Body of pancreas (tissue), 4 donors: ENCODE measurements around the gene CYSLTR2. TPM values are rescaled to one million over a fixed set of nuclear protein-coding genes. Genes with fewer than 3 reads are reported as not detected.

ENCODE experiments used
- ATAC-seq: fragments of 150-250 bp; one replicate; pipeline ENCODE4 v1.9.1; 2016
- DNase-seq, 4 donors: peaks; one replicate each; pipeline ENCODE4 v3.0.0-alpha.2; 2019
- H3K27ac ChIP-seq, 4 donors: fragments of 200-600 bp; sonication (generic); 1 replicate in 3 of 4; 2 replicates in 1 of 4; pipeline versions ENCODE4 v1.5.1 to v1.6.1; 2016 to 2019; ENCODE audit warnings: mild to moderate bottlenecking in 1 of 4, mixed read lengths in 1 of 4, moderate library complexity in 1 of 4
- H3K27me3 ChIP-seq, 2 donors: fragments of 200-600 bp; sonication (generic); one replicate each; pipeline ENCODE4 v1.6.0; 2016; ENCODE audit warnings: mild to moderate bottlenecking in 1 of 2
- H3K36me3 ChIP-seq, 2 donors: fragments of 200-600 bp; sonication (generic); replicated peaks in 1 of 2; 2 replicates each; pipeline ENCODE4 v1.5.1; 2016; ENCODE audit warnings: low read depth in 2 of 2; ENCODE audit not compliant: insufficient read depth in 1 of 2
- H3K4me1 ChIP-seq: fragments of 200-600 bp; sonication (generic); one replicate; pipeline ENCODE4 v1.6.0; 2016
- H3K4me3 ChIP-seq, 2 donors: fragments of 200-600 bp; sonication (generic); 1 replicate in 1 of 2; 2 replicates in 1 of 2; pipeline ENCODE4 v1.5.1; 2016 to 2019
- H3K9me3 ChIP-seq, 3 donors: fragments of 200-600 bp; sonication (generic); 1 replicate in 2 of 3; 2 replicates in 1 of 3; pipeline ENCODE4 v1.5.1; 2016
- CTCF ChIP-seq, 7 experiments: fragments of 450-650 bp in 4 of 7; fragments of 200-600 bp in 3 of 7; sonication (generic) in 3 of 7; IDR thresholded peaks; one replicate each; pipeline ENCODE4 v1.5.1; 2016 to 2019; ENCODE audit warnings: antibody characterized with exemption in 7 of 7
- POLR2A ChIP-seq, 3 donors: fragments of 450-650 bp; IDR thresholded peaks; one replicate each; pipeline ENCODE4 v1.6.1; 2016; ENCODE audit warnings: antibody characterized with exemption in 3 of 3, mild to moderate bottlenecking in 2 of 3
- WGBS, 2 donors: methylation state at CpG; one replicate each; pipeline ENCODE4 v1.1.5; 2017; 5-methylcytosine and 5-hydroxymethylcytosine counted together
- intact Hi-C: fragments of 100-400 bp; cut with DNase I; formaldehyde crosslinking; loops from one replicate; pipeline ENCODE4 v1.15.1; 2023
- total RNA-seq, 2 donors: library from RNA; depleted of rRNA; stranded (reverse); fragments of >200 nt; gene quantifications; one replicate each; pipeline ENCODE4 v1.1.0, GENCODE V29; 2016

CYSLTR2 gene
- total RNA-seq, 2 donors from 2014 or later, result 0.52 TPM; not detected in 1

- ATAC-seq, result no peak
Measured at GRCh38 chr13:48723168-48723567, 69.4 kb downstream of the CYSLTR2 start.

DNA sequence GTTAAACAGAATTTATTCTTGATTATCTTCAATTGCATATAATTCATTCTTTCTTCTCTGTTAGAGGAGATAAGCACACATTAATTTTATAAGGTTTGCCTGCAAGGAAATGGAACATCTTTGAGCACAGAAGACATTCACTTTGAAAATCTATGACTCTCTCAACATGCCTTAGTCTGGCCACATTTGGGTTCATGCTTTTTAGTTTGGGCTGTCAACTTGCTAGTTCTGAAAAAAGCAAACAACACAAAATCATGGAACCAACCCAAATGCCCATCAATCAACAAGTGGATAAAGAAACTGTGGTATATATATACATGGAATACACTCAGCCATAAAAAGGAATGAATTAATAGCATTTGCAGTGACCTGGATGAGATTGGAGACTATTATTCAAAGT lies 71.5 kb downstream of the CYSLTR2 start:
- H3K27ac ChIP-seq, result no peak overlapping the region
- H3K9me3 ChIP-seq, result no peaks in the 10 kb centered on the region
- H3K4me3 ChIP-seq, result no peak overlapping the region
- peaks cover 6% of the 10 kb centered on the region for H3K4me1 ChIP-seq
- intact Hi-C loops, result no loop called here
- DNase-seq (no peak), ATAC-seq (no peak)
- no peaks in the 10 kb centered on the region for H3K36me3 ChIP-seq
- TF ChIP-seq POLR2A (IDR thresholded peaks at IDR 0.05) (no peak), CTCF (IDR thresholded peaks at IDR 0.05) (no peak)
- no peaks in the 10 kb centered on the region for H3K27me3 ChIP-seq

More at GRCh38 chr13:48723168-48723567, 69.4 kb downstream of the CYSLTR2 start:
- Histone ChIP-seq H3K4me1 (no peaks in the 10 kb centered on the region), H3K27ac (no peak overlapping the region), H3K36me3 (no peaks in the 10 kb centered on the region), H3K27me3 (no peaks in the 10 kb centered on the region), H3K9me3 (peaks cover 0 to 2% (median 0%) of the 10 kb centered on the region in 3 donors), H3K4me3 (no peak overlapping the region)
- no peak for DNase-seq
- TF ChIP-seq CTCF (IDR thresholded peaks at IDR 0.05), result no peak
- TF ChIP-seq POLR2A (IDR thresholded peaks at IDR 0.05), result no peak
- intact Hi-C loops, result no loop called here
- WGBS, 2 donors, result 100% methylated on average over 1 of the region's 1 CpG

- DNase-seq (no peak), ATAC-seq (no peak)
- no peaks in the 10 kb centered on the region for H3K27me3 ChIP-seq
- H3K4me3 ChIP-seq, result no peak overlapping the region
- 41 to 50% methylated on average over 2 of the region's 2 CpGs for WGBS, 2 donors
- H3K27ac ChIP-seq, result no peak overlapping the region
- H3K9me3 ChIP-seq, result no peaks in the 10 kb centered on the region
- TF ChIP-seq POLR2A (IDR thresholded peaks at IDR 0.05) (no peak), CTCF (IDR thresholded peaks at IDR 0.05) (no peak)
- H3K36me3 ChIP-seq, result no peaks in the 10 kb centered on the region
- intact Hi-C loops, result no loop called here
- peaks cover 6% of the 10 kb centered on the region for H3K4me1 ChIP-seq
Measured at GRCh38 chr13:48726711-48727110, 73.0 kb downstream of the CYSLTR2 start.

DNA sequence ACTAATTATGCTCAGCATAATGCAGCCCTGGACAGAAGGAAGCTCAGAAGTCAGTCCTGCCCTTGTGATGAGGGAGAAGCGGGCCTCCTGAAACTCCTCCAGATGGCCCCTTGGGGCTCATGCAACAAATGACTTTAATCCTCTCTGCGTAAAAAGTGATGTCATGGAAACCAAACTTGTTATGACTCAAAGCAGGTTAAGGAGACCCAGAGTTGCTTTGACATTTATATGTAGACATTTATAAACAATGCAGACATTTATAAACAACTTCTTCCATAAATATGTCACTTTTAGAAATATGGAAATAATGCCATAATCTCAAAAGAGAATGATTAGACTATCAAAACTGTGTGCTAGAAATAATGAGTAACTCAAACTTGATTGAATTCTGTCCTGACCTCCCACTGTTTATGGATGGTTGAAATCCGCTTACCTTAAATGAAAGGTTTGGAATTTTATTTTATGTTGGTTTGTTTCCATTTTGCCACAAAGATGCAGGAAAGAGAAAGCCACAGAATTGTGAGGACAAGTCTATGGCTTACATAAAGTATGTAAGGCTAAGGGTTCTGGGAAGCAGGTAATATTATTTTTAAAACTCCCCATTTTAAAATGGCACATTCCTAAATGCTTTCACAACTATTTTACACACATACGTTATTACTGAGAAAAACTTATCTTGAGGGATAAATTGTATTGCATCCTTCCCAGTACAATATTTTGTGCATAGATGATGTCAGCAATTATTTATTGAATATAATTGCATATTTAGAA lies 73.7 kb downstream of the CYSLTR2 start:
- H3K9me3 ChIP-seq, result no peaks in the 10 kb centered on the region
- DNase-seq (no peak), ATAC-seq (no peak)
- H3K27ac ChIP-seq, result no peak overlapping the region
- TF ChIP-seq CTCF (IDR thresholded peaks at IDR 0.05) (no peak), POLR2A (IDR thresholded peaks at IDR 0.05) (no peak)
- H3K4me1 ChIP-seq, result peaks cover 6% of the 10 kb centered on the region
- WGBS, 2 donors, result 63 to 70% methylated on average over 4 of the region's 4 CpGs
- H3K4me3 ChIP-seq, result no peak overlapping the region
- H3K36me3 ChIP-seq, result no peaks in the 10 kb centered on the region
- intact Hi-C loops, result no loop called here
- H3K27me3 ChIP-seq, result no peaks in the 10 kb centered on the region

- Histone ChIP-seq H3K27me3 (no peaks in the 10 kb centered on the region), H3K27ac (no peak overlapping the region), H3K36me3 (no peaks in the 10 kb centered on the region), H3K9me3 (no peaks in the 10 kb centered on the region), H3K4me1 (peaks cover 6% of the 10 kb centered on the region), H3K4me3 (no peak overlapping the region)
- TF ChIP-seq POLR2A (IDR thresholded peaks at IDR 0.05) (no peak), CTCF (IDR thresholded peaks at IDR 0.05) (no peak)
- 53 to 66% methylated on average over 2 of the region's 2 CpGs for WGBS, 2 donors
- intact Hi-C loops, result no loop called here
- ATAC-seq, result no peak
- DNase-seq, result no peak
Measured at GRCh38 chr13:48728226-48728625, 74.5 kb downstream of the CYSLTR2 start.
